GM12878 (cell line): ENCODE measurements around the gene RAN. TPM values are rescaled to one million over a fixed set of nuclear protein-coding genes. Genes with fewer than 3 reads are reported as not detected.

Experiments used
- ATAC-seq: fragments of 200-7000 bp; cut with Tn5 transposase; 3 replicates; pipeline ENCODE4 v1.9.1; 2020; ENCODE audit warnings: mild to moderate bottlenecking, moderate library complexity
- BruUV-seq: library from RNA; stranded (reverse); fragments of 400-500 nt; replicated peaks from 2 replicates; lab custom pipeline; 2021; lab: Mats Ljungman, UMichigan
- CTCF ChIA-PET: fragments of 300-600 bp; sonication (Branson Sonifier 250); formaldehyde crosslinking; extraction: SDS; loops from one replicate; lab custom pipeline; 2021; ENCODE audit warnings: inconsistent platforms; lab: Yijun Ruan, JAX
- POLR2A ChIA-PET: fragments of 350-600 bp; formaldehyde crosslinking; extraction: SDS; loops from one replicate; lab custom pipeline; 2021; ENCODE audit warnings: inconsistent platforms; lab: Charles Lee
- RAD21 ChIA-PET: fragments of 300-600 bp; sonication (Branson Sonifier 250); formaldehyde crosslinking; loops from one replicate; lab custom pipeline; 2023; ENCODE audit warnings: antibody characterized with exemption; ENCODE audit not compliant: unreplicated experiment; lab: Charles Lee
- SMC1A ChIA-PET: fragments of 300-600 bp; sonication (Branson Sonifier 250); formaldehyde crosslinking; loops from one replicate; lab custom pipeline; 2023; ENCODE audit not compliant: unreplicated experiment, uncharacterized antibody; lab: Charles Lee
- DNase-seq: peaks from one replicate; pipeline ENCODE4 v3.0.0-alpha.2; 2011; ENCODE audit warnings: low read depth, low spot score
- FAIRE-seq: peaks from 3 replicates; lab custom pipeline; 2011; peaks lifted over from hg19 to GRCh38; lab: Jason Lieb, UNC
- H2AFZ ChIP-seq: 2 replicates; pipeline ENCODE4 v1.6.0; 2011; ENCODE audit warnings: low read depth, low read length, control low read depth; ENCODE audit not compliant: control insufficient read depth
- H3K27ac ChIP-seq: 2 replicates; pipeline ENCODE4 v1.5.1; 2011; ENCODE audit warnings: control low read depth; ENCODE audit not compliant: control insufficient read depth, insufficient read depth
- H3K27me3 ChIP-seq, 2 experiments: replicated peaks in 1 of 2; 2 replicates each; pipeline versions ENCODE4 v1.6.0 to v1.6.1; 2011; ENCODE audit warnings: low read length in 1 of 2; ENCODE audit not compliant: control insufficient read depth in 2 of 2, insufficient read depth in 2 of 2
- H3K36me3 ChIP-seq, 2 experiments: 2 replicates each; pipeline ENCODE4 v1.5.1; 2011; ENCODE audit warnings: low read length in 1 of 2; ENCODE audit not compliant: control insufficient read depth in 2 of 2, insufficient read depth in 2 of 2
- H3K4me1 ChIP-seq: 2 replicates; pipeline ENCODE4 v1.6.1; 2011; ENCODE audit warnings: mild to moderate bottlenecking, low read length, moderate library complexity, mixed read lengths; ENCODE audit not compliant: control insufficient read depth, insufficient read depth
- H3K4me2 ChIP-seq: 2 replicates; pipeline ENCODE4 v1.6.0; 2011; ENCODE audit warnings: control low read depth; ENCODE audit not compliant: control insufficient read depth, insufficient read depth
- H3K4me3 ChIP-seq: fragments of 200-600 bp; sonication (generic); 2 replicates; pipeline ENCODE4 v1.5.1; 2016
- H3K79me2 ChIP-seq: 2 replicates; pipeline ENCODE4 v1.6.0; 2011; ENCODE audit warnings: low read length; ENCODE audit not compliant: control insufficient read depth, insufficient read depth
- H3K9ac ChIP-seq: 2 replicates; pipeline ENCODE4 v1.8.0; 2011; ENCODE audit warnings: low read length, control low read depth, mixed read lengths; ENCODE audit not compliant: control insufficient read depth, insufficient read depth
- H3K9me3 ChIP-seq: replicated peaks from 3 replicates; pipeline ENCODE4 v1.5.1; 2011; ENCODE audit warnings: mild to moderate bottlenecking, low read length; ENCODE audit not compliant: control insufficient read depth, insufficient read depth
- H4K20me1 ChIP-seq: 2 replicates; pipeline ENCODE4 v1.6.0; 2011; ENCODE audit not compliant: control insufficient read depth, insufficient read depth
- CEBPB ChIP-seq, 2 experiments: fragments of 150-350 bp in 1 of 2; IDR thresholded peaks; 2 replicates each; pipeline ENCODE4 v1.6.1; 2012 to 2014; ENCODE audit warnings: low read depth in 2 of 2, low read length in 2 of 2, borderline replicate concordance in 1 of 2, inconsistent platforms in 1 of 2
- CHD1 ChIP-seq: IDR thresholded peaks from 2 replicates; pipeline ENCODE4 v1.6.1; 2012; ENCODE audit warnings: low read depth, low read length, improper control_type of control experiment
- EP300 ChIP-seq, 2 experiments: fragments of 150-350 bp in 1 of 2; IDR thresholded peaks; 2 replicates each; pipeline ENCODE4 v1.6.1; 2011 to 2012; ENCODE audit warnings: low read depth in 2 of 2, low read length in 2 of 2, borderline replicate concordance in 1 of 2, improper control_type of control experiment in 1 of 2, inconsistent platforms in 1 of 2; ENCODE audit not compliant: control insufficient read depth in 1 of 2
- IKZF2 ChIP-seq, 2 experiments: fragments of 450-650 bp; IDR thresholded peaks; 2 replicates each; pipeline ENCODE4 v1.6.1; 2017; ENCODE audit warnings: mild to moderate bottlenecking in 2 of 2, moderate library complexity in 2 of 2
- LARP7 ChIP-seq: fragments of 450-650 bp; IDR thresholded peaks from 2 replicates; pipeline ENCODE4 v1.6.1; 2017; ENCODE audit warnings: mild to moderate bottlenecking
- MYB ChIP-seq: fragments of 150-350 bp; IDR thresholded peaks from 2 replicates; pipeline ENCODE4 v1.6.1; 2014; ENCODE audit warnings: mild to moderate bottlenecking, low read depth, low read length, borderline replicate concordance
- NFIC ChIP-seq: IDR thresholded peaks from 2 replicates; pipeline ENCODE4 v1.6.1; 2012; ENCODE audit warnings: low read depth, mild to moderate bottlenecking, inconsistent platforms, low read length, moderate library complexity
- NFXL1 ChIP-seq: fragments of 450-650 bp; IDR thresholded peaks from 2 replicates; pipeline ENCODE4 v1.6.1; 2017; ENCODE audit warnings: antibody characterized with exemption, mild to moderate bottlenecking, borderline replicate concordance
- NR2F1 ChIP-seq: fragments of 450-650 bp; conservative IDR thresholded peaks from 2 replicates; pipeline ENCODE4 v1.6.1; 2017; ENCODE audit warnings: mild to moderate bottlenecking
- SMAD5 ChIP-seq: IDR thresholded peaks from 2 replicates; pipeline ENCODE4 v1.6.1; 2016; ENCODE audit warnings: antibody characterized with exemption, low read depth
- TCF12 ChIP-seq: IDR thresholded peaks from 2 replicates; pipeline ENCODE4 v1.6.1; 2011; ENCODE audit warnings: low read depth, mild to moderate bottlenecking, low read length
- WRNIP1 ChIP-seq: IDR thresholded peaks from 2 replicates; pipeline ENCODE4 v1.6.1; 2011; ENCODE audit warnings: low read depth, low read length, improper control_type of control experiment, borderline replicate concordance
- ZBED1 ChIP-seq: IDR thresholded peaks from 2 replicates; pipeline ENCODE4 v1.6.1; 2016; ENCODE audit warnings: borderline replicate concordance
- ZNF384 ChIP-seq: IDR thresholded peaks from 2 replicates; pipeline ENCODE4 v1.6.1; 2012; ENCODE audit warnings: low read depth, mild to moderate bottlenecking, low read length, improper control_type of control experiment, borderline replicate concordance
- WGBS: methylation state at CpG from one replicate; pipeline ENCODE4 v1.1.6; 2016; ENCODE audit warnings: low lambda C conversion rate; ENCODE audit not compliant: insufficient replicate concordance, insufficient coverage; ENCODE audit errors: missing lambda C conversion rate; 5-methylcytosine and 5-hydroxymethylcytosine counted together
- in situ Hi-C: fragments of 300-500 bp; cut with MboI; formaldehyde crosslinking; loops from 9 replicates; pipeline ENCODE4 v1.14.3; 2018; ENCODE audit warnings: mixed read lengths
- intact Hi-C: fragments of 100-400 bp; cut with micrococcal nuclease; formaldehyde crosslinking; loops from one replicate; pipeline ENCODE4 v1.14.2; 2022; ENCODE audit not compliant: unreplicated experiment
- polyA plus RNA-seq, 11 experiments: library from polyadenylated mRNA; depleted of rRNA in 4 of 11; unstranded in 6 of 11; stranded (reverse) in 5 of 11; fragments of >200 nt; fragmentation: Nextera tagmentation in 4 of 11; fragmentation: Illumina TruSeq in 1 of 11; extraction: Ambion mirVana in 4 of 11; extraction: Trizol in 1 of 11; gene quantifications; 1 replicate in 1 of 11; 2 replicates in 10 of 11; pipeline versions ENCODE4 v1.2.1 to v1.2.3, GENCODE V29; 2011 to 2016; ENCODE audit warnings: inconsistent platforms in 2 of 11, missing spikeins in 2 of 11, low read depth in 1 of 11
- total RNA-seq, 4 experiments: library from RNA; depleted of rRNA in 3 of 4; stranded (reverse); fragments of >200 nt in 3 of 4; fragmentation: Illumina TruSeq in 1 of 4; extraction: Trizol in 1 of 4; gene quantifications; 2 replicates each; pipeline versions ENCODE4 v1.2.1 to v1.2.3, GENCODE V29; 2013 to 2021
- TF ChIP-seq, protein P1 (sequence below): fragments of 450-650 bp; IDR thresholded peaks from 2 replicates; pipeline ENCODE4 v1.6.1; 2017; ENCODE audit warnings: mild to moderate bottlenecking, moderate library complexity
- TF ChIP-seq, protein P2 (sequence below): fragments of 450-650 bp; IDR thresholded peaks from 2 replicates; pipeline ENCODE4 v1.6.1; 2016; ENCODE audit warnings: mild to moderate bottlenecking

Gene RAN
- total and polyA plus RNA-seq, 10 of the 15 experiments (the other 5 are each of a cell fraction or from before 2014, with no cell fraction given), result 1,598 to 3,769 (median 2,845) TPM

DNA sequence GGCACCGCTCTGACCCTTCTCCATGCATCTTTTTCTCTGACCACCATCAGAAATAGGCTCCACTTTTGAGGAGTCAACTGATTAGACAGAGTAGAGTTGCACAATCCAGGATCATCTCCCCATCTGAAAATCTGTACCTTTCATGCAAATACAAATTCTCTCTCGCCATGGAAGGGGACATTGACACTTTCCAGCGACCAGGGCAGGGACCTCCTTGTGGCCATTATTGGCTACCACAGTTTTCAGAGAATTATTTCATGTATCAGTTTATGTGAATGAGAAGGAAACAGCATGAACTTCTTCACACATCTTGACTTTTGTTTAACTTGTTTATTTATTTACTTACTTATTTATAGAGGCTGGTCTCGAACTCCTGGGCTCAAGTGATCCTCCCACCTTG lies 13.8 kb upstream of the RAN start (continued):
- TF ChIP-seq, protein P1, sequence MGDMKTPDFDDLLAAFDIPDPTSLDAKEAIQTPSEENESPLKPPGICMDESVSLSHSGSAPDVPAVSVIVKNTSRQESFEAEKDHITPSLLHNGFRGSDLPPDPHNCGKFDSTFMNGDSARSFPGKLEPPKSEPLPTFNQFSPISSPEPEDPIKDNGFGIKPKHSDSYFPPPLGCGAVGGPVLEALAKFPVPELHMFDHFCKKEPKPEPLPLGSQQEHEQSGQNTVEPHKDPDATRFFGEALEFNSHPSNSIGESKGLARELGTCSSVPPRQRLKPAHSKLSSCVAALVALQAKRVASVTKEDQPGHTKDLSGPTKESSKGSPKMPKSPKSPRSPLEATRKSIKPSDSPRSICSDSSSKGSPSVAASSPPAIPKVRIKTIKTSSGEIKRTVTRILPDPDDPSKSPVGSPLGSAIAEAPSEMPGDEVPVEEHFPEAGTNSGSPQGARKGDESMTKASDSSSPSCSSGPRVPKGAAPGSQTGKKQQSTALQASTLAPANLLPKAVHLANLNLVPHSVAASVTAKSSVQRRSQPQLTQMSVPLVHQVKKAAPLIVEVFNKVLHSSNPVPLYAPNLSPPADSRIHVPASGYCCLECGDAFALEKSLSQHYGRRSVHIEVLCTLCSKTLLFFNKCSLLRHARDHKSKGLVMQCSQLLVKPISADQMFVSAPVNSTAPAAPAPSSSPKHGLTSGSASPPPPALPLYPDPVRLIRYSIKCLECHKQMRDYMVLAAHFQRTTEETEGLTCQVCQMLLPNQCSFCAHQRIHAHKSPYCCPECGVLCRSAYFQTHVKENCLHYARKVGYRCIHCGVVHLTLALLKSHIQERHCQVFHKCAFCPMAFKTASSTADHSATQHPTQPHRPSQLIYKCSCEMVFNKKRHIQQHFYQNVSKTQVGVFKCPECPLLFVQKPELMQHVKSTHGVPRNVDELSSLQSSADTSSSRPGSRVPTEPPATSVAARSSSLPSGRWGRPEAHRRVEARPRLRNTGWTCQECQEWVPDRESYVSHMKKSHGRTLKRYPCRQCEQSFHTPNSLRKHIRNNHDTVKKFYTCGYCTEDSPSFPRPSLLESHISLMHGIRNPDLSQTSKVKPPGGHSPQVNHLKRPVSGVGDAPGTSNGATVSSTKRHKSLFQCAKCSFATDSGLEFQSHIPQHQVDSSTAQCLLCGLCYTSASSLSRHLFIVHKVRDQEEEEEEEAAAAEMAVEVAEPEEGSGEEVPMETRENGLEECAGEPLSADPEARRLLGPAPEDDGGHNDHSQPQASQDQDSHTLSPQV, result no peak
- no peak for TF ChIP-seq NFIC
- no peak for TF ChIP-seq SMAD5
- TF ChIP-seq, all 136 proteins: peak for 0

DNA sequence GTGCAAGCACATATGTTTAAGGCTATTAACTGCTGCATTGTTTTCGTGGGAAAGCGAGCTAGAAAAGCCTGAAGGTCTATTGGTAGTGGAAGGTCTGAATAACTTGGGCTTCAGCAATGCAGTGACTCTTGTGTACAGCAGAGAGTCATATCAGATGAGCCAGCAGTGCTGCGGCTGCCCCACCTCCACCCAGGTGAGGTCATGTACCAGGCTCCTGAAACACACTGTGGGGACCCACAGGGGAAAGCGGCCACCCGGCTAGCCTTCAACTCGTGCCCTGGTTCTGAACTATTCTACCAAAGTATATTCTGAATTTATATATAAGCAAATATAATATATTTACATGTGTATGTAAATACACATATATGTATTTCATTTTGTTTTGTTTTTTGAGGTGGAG lies 12.7 kb upstream of the RAN start:
- Histone ChIP-seq H3K4me3 (no peak overlapping the region), H3K27ac (no peak overlapping the region), H3K9me3 (peaks cover 2% of the 10 kb centered on the region; the same call in 1 of the 3 replicates), H3K27me3 (no peaks in the 10 kb centered on the region), H3K4me2 (no peak overlapping the region), H2AFZ (no peak overlapping the region), H4K20me1 (no peaks in the 10 kb centered on the region), H3K9ac (no peak overlapping the region), H3K79me2 (no peaks in the 10 kb centered on the region), H3K4me1 (no peaks in the 10 kb centered on the region), H3K36me3 (no peaks in the 10 kb centered on the region)
- TF ChIP-seq EP300 (IDR thresholded peaks at IDR 0.05; ENCODE audit: borderline replicate concordance in 1 of 2, control insufficient read depth in 1 of 2, low read depth in 2 of 2, low read length in 2 of 2) (no peak), ZNF384 (no peak), WRNIP1 (no peak), IKZF2 (IDR thresholded peaks at IDR 0.05) (no peak), CHD1 (no peak), CEBPB (IDR thresholded peaks at IDR 0.05; ENCODE audit: borderline replicate concordance in 1 of 2, low read depth in 2 of 2, low read length in 2 of 2) (no peak), TCF12 (no peak), NFXL1 (no peak), MYB (no peak), NR2F1 (no peak), LARP7 (no peak), ZBED1 (no peak)
- TF ChIP-seq, protein P2, sequence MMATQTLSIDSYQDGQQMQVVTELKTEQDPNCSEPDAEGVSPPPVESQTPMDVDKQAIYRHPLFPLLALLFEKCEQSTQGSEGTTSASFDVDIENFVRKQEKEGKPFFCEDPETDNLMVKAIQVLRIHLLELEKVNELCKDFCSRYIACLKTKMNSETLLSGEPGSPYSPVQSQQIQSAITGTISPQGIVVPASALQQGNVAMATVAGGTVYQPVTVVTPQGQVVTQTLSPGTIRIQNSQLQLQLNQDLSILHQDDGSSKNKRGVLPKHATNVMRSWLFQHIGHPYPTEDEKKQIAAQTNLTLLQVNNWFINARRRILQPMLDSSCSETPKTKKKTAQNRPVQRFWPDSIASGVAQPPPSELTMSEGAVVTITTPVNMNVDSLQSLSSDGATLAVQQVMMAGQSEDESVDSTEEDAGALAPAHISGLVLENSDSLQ, result no peak
- in situ Hi-C loops (no loop called here), intact Hi-C loops (no loop called here)
- no TSS peak for BruUV-seq
- POLR2A ChIA-PET, result no interaction called here
- ATAC-seq, result no peak
- FAIRE-seq, result no peak
- CTCF ChIA-PET, result interaction anchor here (0.6 kb wide), 1 partner anchor 196 kb away, joined by 3 read pairs; no protein-coding TSS in a partner anchor
- WGBS, result 84% methylated on average over 6 of the region's 6 CpGs
- RAD21 ChIA-PET, result interaction anchor here (0.7 kb wide), 1 partner anchor 136 kb away, joined by 3 read pairs; no protein-coding TSS in a partner anchor
- SMC1A ChIA-PET, result no interaction called here
- no peak for DNase-seq
